GM23338 (cell line): ENCODE results near the gene NCKAP5. TPM values are rescaled to one million over a fixed set of nuclear protein-coding genes. Genes with fewer than 3 reads are reported as not detected.

Experiments
- ATAC-seq: fragments of 200-7000 bp; cut with Tn5 transposase; 3 replicates; pipeline ENCODE4 v1.9.1; 2020
- DNase-seq: peaks from one replicate; pipeline ENCODE4 v3.0.0-alpha.2; 2015; ENCODE audit warnings: low spot score
- H2AFZ ChIP-seq: fragments of 200-600 bp; sonication (generic); 2 replicates; pipeline ENCODE4 v1.8.0; 2016; ENCODE audit warnings: antibody characterized with exemption, mild to moderate bottlenecking, moderate library complexity
- H3F3A ChIP-seq: fragments of 200-600 bp; sonication (generic); replicated peaks from 2 replicates; pipeline ENCODE4 v1.8.0; 2017; ENCODE audit warnings: antibody characterized with exemption, mixed run types, low read depth
- H3K27ac ChIP-seq: fragments of 200-600 bp; sonication (generic); 2 replicates; pipeline ENCODE4 v1.6.1; 2016; ENCODE audit warnings: low read depth
- H3K27me3 ChIP-seq: fragments of 200-600 bp; sonication (generic); 2 replicates; pipeline ENCODE4 v1.8.0; 2016; ENCODE audit warnings: mild to moderate bottlenecking, mixed run types, moderate library complexity; ENCODE audit not compliant: insufficient read depth
- H3K36me3 ChIP-seq: fragments of 200-600 bp; sonication (generic); 2 replicates; pipeline ENCODE4 v1.8.0; 2016; ENCODE audit warnings: mild to moderate bottlenecking; ENCODE audit not compliant: insufficient read depth
- H3K4me1 ChIP-seq: fragments of 200-600 bp; sonication (generic); 2 replicates; pipeline ENCODE4 v1.8.0; 2016; ENCODE audit warnings: mild to moderate bottlenecking, moderate library complexity; ENCODE audit not compliant: insufficient read depth
- H3K4me2 ChIP-seq: fragments of 200-600 bp; sonication (generic); 2 replicates; pipeline ENCODE4 v1.7.1; 2017; ENCODE audit warnings: mixed run types
- H3K4me3 ChIP-seq: fragments of 200-600 bp; sonication (generic); 2 replicates; pipeline ENCODE4 v1.6.1; 2016; ENCODE audit warnings: mixed run types
- H3K79me2 ChIP-seq: fragments of 200-600 bp; sonication (generic); replicated peaks from 2 replicates; pipeline ENCODE4 v1.8.0; 2017; ENCODE audit warnings: mild to moderate bottlenecking; ENCODE audit not compliant: insufficient read depth
- H3K9me2 ChIP-seq: fragments of 200-600 bp; sonication (generic); 2 replicates; pipeline ENCODE4 v1.8.0; 2017; ENCODE audit not compliant: insufficient read depth
- H4K20me1 ChIP-seq: fragments of 200-600 bp; sonication (generic); replicated peaks from 2 replicates; pipeline ENCODE4 v1.8.0; 2017; ENCODE audit warnings: mild to moderate bottlenecking; ENCODE audit not compliant: insufficient read depth
- H3K27ac Mint-ChIP-seq: 2 replicates; pipeline ENCODE4 v1.8.0; 2020; ENCODE audit warnings: inconsistent platforms, mild to moderate bottlenecking, moderate library complexity, mixed read lengths
- H3K27me3 Mint-ChIP-seq: 3 replicates; pipeline ENCODE4 v1.8.0; 2022; ENCODE audit warnings: low read depth, mild to moderate bottlenecking, moderate library complexity, mixed read lengths, inconsistent platforms; ENCODE audit not compliant: insufficient read depth, poor library complexity
- H3K36me3 Mint-ChIP-seq: 3 replicates; pipeline ENCODE4 v1.8.0; 2021; ENCODE audit warnings: low read depth, mild to moderate bottlenecking, inconsistent platforms, moderate library complexity, mixed read lengths
- H3K4me1 Mint-ChIP-seq: 3 replicates; pipeline ENCODE4 v1.8.0; 2020; ENCODE audit warnings: mild to moderate bottlenecking, inconsistent platforms, mixed read lengths
- H3K4me3 Mint-ChIP-seq: 3 replicates; pipeline ENCODE4 v1.8.0; 2021; ENCODE audit warnings: moderate library complexity, mild to moderate bottlenecking, inconsistent platforms, mixed read lengths
- H3K9me3 Mint-ChIP-seq: 3 replicates; pipeline ENCODE4 v1.8.0; 2020; ENCODE audit warnings: moderate library complexity, mild to moderate bottlenecking, inconsistent platforms, mixed read lengths
- CTCF ChIP-seq, 2 experiments: fragments of 200-600 bp in 1 of 2; sonication (generic) in 1 of 2; conservative IDR thresholded peaks; 2 replicates each; pipeline versions ENCODE4 v1.5.1 to v1.6.1; 2016 to 2017; ENCODE audit warnings: antibody characterized with exemption in 2 of 2, low read depth in 2 of 2, mild to moderate bottlenecking in 2 of 2, moderate library complexity in 1 of 2
- ETS1 ChIP-seq: IDR thresholded peaks from 2 replicates; pipeline ENCODE4 v1.6.1; 2016; ENCODE audit warnings: antibody characterized with exemption
- EZH2 ChIP-seq: fragments of 200-600 bp; sonication (generic); IDR thresholded peaks from one replicate; pipeline ENCODE4 v1.8.0; 2017; ENCODE audit warnings: antibody characterized with exemption, mild to moderate bottlenecking, low read depth; ENCODE audit not compliant: unreplicated experiment
- NANOG ChIP-seq: IDR thresholded peaks from 2 replicates; pipeline ENCODE4 v1.6.1; 2016; ENCODE audit warnings: antibody characterized with exemption, borderline replicate concordance
- POLR2AphosphoS5 ChIP-seq: IDR thresholded peaks from 2 replicates; pipeline ENCODE4 v1.6.1; 2016; ENCODE audit warnings: antibody characterized with exemption, low read depth
- REST ChIP-seq: IDR thresholded peaks from one replicate; pipeline ENCODE4 v1.6.1; 2018; ENCODE audit warnings: antibody characterized with exemption; ENCODE audit not compliant: unreplicated experiment
- ZNF114 ChIP-seq: fragments of 250-450 bp; sonication (Bioruptor Pico); IDR thresholded peaks from 2 replicates; pipeline ENCODE4 v1.5.0; 2020; ENCODE audit warnings: mild to moderate bottlenecking, moderate library complexity
- ZNF331 ChIP-seq: fragments of 250-450 bp; sonication (Bioruptor Pico); IDR thresholded peaks from 2 replicates; pipeline ENCODE4 v1.5.0; 2020; ENCODE audit warnings: low read depth, mild to moderate bottlenecking, moderate library complexity
- polyA plus RNA-seq: library from polyadenylated mRNA; unstranded; fragments of >200 nt; fragmentation: Nextera tagmentation; extraction: Ambion mirVana; gene quantifications from 2 replicates; pipeline ENCODE4 v1.2.1, GENCODE V29; 2016
- total RNA-seq: library from RNA; depleted of rRNA; stranded (reverse); fragments of >200 nt; shearing (Covaris generic); gene quantifications from 2 replicates; pipeline ENCODE4 v1.2.3, GENCODE V29; 2014

Gene NCKAP5
- total and polyA plus RNA-seq, 2 experiments from 2014 or later: 0.34 to 0.73 TPM

GRCh38 chr2:132632000-132632649, 936.1 kb downstream of the NCKAP5 start:
- Mint-ChIP-seq H3K9me3 (peaks cover 3% of the 10 kb centered on the region; the same call in 1 of the 3 replicates), H3K36me3 (no peaks in the 10 kb centered on the region), H3K4me3 (no peak overlapping the region), H3K4me1 (peaks cover 9% of the 10 kb centered on the region; the same call in 2 of the 3 replicates), H3K27me3 (peaks cover 2% of the 10 kb centered on the region), H3K27ac (no peak overlapping the region)
- Histone ChIP-seq H3K27me3 (no peaks in the 10 kb centered on the region), H3K4me2 (peak overlapping the region; percentile 35; the same call in 1 of the 2 replicates), H3K36me3 (no peaks in the 10 kb centered on the region), H2AFZ (peak overlapping the region; percentile 69), H3K27ac (no peak overlapping the region), H3K9me2 (peaks cover 29% of the 10 kb centered on the region; the same call in 1 of the 2 replicates), H3K4me3 (no peak overlapping the region), H3K4me1 (peaks cover 14% of the 10 kb centered on the region; the same call in 1 of the 2 replicates), H3F3A (no peaks in the 10 kb centered on the region), H3K79me2 (no peaks in the 10 kb centered on the region), H4K20me1 (no peaks in the 10 kb centered on the region)
- no peak for DNase-seq
- no peak for TF ChIP-seq REST
- no peak for TF ChIP-seq ETS1
- no peak for TF ChIP-seq POLR2AphosphoS5
- no peak for TF ChIP-seq NANOG
- no peak for TF ChIP-seq CTCF (conservative IDR thresholded peaks at IDR 0.05; ENCODE audit: low read depth in 2 of 2)
- no peak for TF ChIP-seq ZNF331 (CRISPR knock-in tag)
- ATAC-seq: no peak

- Histone ChIP-seq H3K4me1 (peaks cover 21% of the 10 kb centered on the region), H3K4me3 (no peak overlapping the region), H3K36me3 (peaks cover 4% of the 10 kb centered on the region; the same call in 1 of the 2 replicates), H3K9me2 (peaks cover 31% of the 10 kb centered on the region), H3K27me3 (no peaks in the 10 kb centered on the region), H3K4me2 (no peak overlapping the region), H2AFZ (no peak overlapping the region), H3K27ac (no peak overlapping the region), H4K20me1 (no peaks in the 10 kb centered on the region), H3K79me2 (no peaks in the 10 kb centered on the region), H3F3A (no peaks in the 10 kb centered on the region)
- H3K4me3 Mint-ChIP-seq: no peak overlapping the region
- DNase-seq: no peak
- peaks cover 5% of the 10 kb centered on the region; the same call in 2 of the 3 replicates for H3K9me3 Mint-ChIP-seq
- no peak overlapping the region for H3K27ac Mint-ChIP-seq
- peaks cover 25% of the 10 kb centered on the region for H3K4me1 Mint-ChIP-seq
- peaks cover 7% of the 10 kb centered on the region for H3K27me3 Mint-ChIP-seq
- peaks cover 6% of the 10 kb centered on the region; the same call in 2 of the 3 replicates for H3K36me3 Mint-ChIP-seq
- ATAC-seq: no peak
- TF ChIP-seq ZNF331 (CRISPR knock-in tag): no peak
- TF ChIP-seq EZH2: no peak
- no peak for TF ChIP-seq NANOG
- TF ChIP-seq ETS1: no peak
- no peak for TF ChIP-seq ZNF114
Measured at GRCh38 chr2:132627536-132627935, 940.7 kb downstream of the NCKAP5 start.
